Gastroesophageal sphincter (tissue), 4 donors: Measurements from ENCODE around the gene COL2A1. TPM values are rescaled to one million over a fixed set of nuclear protein-coding genes. Genes with fewer than 3 reads are reported as not detected.

Source experiments
- ATAC-seq: fragments of 150-250 bp; one replicate; pipeline ENCODE4 v1.9.1; 2016; ENCODE audit warnings: mild to moderate bottlenecking, moderate library complexity
- H3K27ac ChIP-seq, 4 donors: fragments of 200-600 bp; sonication (generic) in 3 of 4; 1 replicate in 3 of 4; 2 replicates in 1 of 4; pipeline ENCODE4 v1.5.1; 2016 to 2019
- H3K27me3 ChIP-seq: fragments of 200-600 bp; sonication (generic); one replicate; pipeline ENCODE4 v1.5.1; 2019
- H3K36me3 ChIP-seq, 2 donors: fragments of 200-600 bp; sonication (generic); one replicate each; pipeline ENCODE4 v1.5.1; 2019; ENCODE audit warnings: control low read depth in 1 of 2
- H3K4me1 ChIP-seq, 3 donors: fragments of 200-600 bp; sonication (generic); 1 replicate in 2 of 3; 2 replicates in 1 of 3; pipeline ENCODE4 v1.5.1; 2016 to 2019; ENCODE audit warnings: control low read depth in 2 of 3
- H3K4me3 ChIP-seq, 2 donors: fragments of 200-600 bp; sonication (generic); one replicate each; pipeline ENCODE4 v1.5.1; 2019; ENCODE audit warnings: mild to moderate bottlenecking in 1 of 2, moderate library complexity in 1 of 2
- H3K9me3 ChIP-seq, 3 donors: fragments of 200-600 bp; sonication (generic); one replicate each; pipeline ENCODE4 v1.5.1; 2017 to 2019; ENCODE audit warnings: control low read depth in 2 of 3
- EP300 ChIP-seq: sonication (generic); formaldehyde crosslinking; IDR thresholded peaks from one replicate; pipeline ENCODE4 v1.6.1; 2017; ENCODE audit warnings: antibody characterized with exemption, mild to moderate bottlenecking
- POLR2A ChIP-seq, 2 donors: fragments of 450-650 bp; IDR thresholded peaks; one replicate each; pipeline ENCODE4 v1.6.1; 2017; ENCODE audit warnings: antibody characterized with exemption in 2 of 2, mild to moderate bottlenecking in 2 of 2, moderate library complexity in 1 of 2
- POLR2AphosphoS5 ChIP-seq: sonication (generic); formaldehyde crosslinking; IDR thresholded peaks from one replicate; pipeline ENCODE4 v1.6.1; 2017; ENCODE audit warnings: antibody characterized with exemption
- WGBS, 2 donors: methylation state at CpG; one replicate each; pipeline ENCODE4 v1.1.5; 2018; ENCODE audit warnings: low coverage in 1 of 2; 5-methylcytosine and 5-hydroxymethylcytosine counted together
- total RNA-seq, 4 donors: library from RNA; depleted of rRNA; stranded (reverse); fragments of >200 nt; gene quantifications; one replicate each; pipeline ENCODE4 v1.1.0, GENCODE V29; 2016
- TF ChIP-seq, protein P1 (sequence below), 4 experiments: fragments of 200-600 bp in 2 of 4; fragments of 450-650 bp in 2 of 4; sonication (generic) in 1 of 4; IDR thresholded peaks; one replicate each; pipeline ENCODE4 v1.5.1; 2017 to 2019; ENCODE audit warnings: antibody characterized with exemption in 4 of 4, mild to moderate bottlenecking in 2 of 4, moderate library complexity in 2 of 4

The COL2A1 gene
- total RNA-seq, 4 donors from 2014 or later = not detected

DNA sequence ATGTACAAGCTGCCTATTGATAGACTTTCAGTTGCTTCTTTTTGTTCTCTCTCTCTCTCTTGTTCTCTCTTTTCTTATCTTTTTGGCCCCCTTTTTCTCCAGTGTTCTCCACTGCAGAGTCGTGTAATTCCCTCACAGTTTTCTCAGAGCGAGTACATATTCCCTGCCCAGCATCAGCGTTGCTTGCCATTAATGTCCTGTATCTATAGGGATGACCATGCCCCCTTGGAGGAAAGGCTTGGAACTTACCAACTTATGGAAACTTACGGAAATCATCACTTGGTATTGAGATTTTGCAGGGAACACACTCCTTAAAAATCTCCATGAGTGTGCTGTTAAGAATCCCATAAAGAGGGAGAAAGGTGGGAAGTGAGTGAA is 14.3 kb upstream of the COL2A1 start:
- Histone ChIP-seq H3K4me1 (no peaks in the 10 kb centered on the region), H3K27me3 (peaks cover 38% of the 10 kb centered on the region)
- 69 to 93% methylated on average over 3 to 4 of the region's 4 CpGs for WGBS, 2 donors

DNA sequence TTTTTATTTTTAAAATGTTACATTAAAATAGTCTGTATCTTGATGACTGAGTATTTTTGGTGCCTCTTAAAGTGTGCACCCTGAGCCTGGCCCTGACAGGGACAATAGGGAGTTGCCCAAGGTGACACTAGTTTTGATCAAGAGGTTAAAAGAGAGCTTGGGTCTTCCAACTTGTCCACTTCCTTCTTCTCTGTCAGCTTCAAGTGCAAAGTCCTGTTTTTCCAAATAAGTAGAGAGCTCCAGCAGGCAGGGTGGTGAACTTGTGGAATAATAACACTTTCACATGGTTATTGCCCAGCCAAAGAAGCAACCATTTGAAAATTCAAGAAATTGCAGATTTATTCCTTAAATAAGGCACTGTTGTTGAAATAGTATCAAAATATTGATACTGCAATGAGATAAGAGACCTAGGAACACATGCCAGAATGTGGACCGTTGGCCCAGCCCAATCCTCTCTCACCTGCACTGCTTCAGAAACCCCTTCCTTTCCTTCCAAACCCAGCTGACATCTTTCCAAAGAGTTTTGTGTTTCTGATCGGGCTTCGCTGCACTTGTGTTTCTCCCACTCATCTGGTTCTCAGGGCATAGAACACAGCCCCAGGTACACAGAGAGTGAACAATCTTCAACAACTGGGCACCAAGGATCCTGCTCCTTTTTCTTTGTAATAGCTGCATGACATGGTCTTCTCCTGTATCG is 13.8 kb upstream of the COL2A1 start:
- Histone ChIP-seq H3K4me1 (no peaks in the 10 kb centered on the region), H3K4me3 (no peak overlapping the region), H3K36me3 (no peaks in the 10 kb centered on the region), H3K27me3 (peaks cover 38% of the 10 kb centered on the region), H3K9me3 (no peaks in the 10 kb centered on the region), H3K27ac (no peak overlapping the region)
- ATAC-seq = no peak
- WGBS, 2 donors = 77 to 84% methylated on average over 4 of the region's 4 CpGs
- no peak for TF ChIP-seq POLR2A (IDR thresholded peaks at IDR 0.05)
- no peak for TF ChIP-seq EP300
- no peak for TF ChIP-seq POLR2AphosphoS5
- TF ChIP-seq, protein P1, sequence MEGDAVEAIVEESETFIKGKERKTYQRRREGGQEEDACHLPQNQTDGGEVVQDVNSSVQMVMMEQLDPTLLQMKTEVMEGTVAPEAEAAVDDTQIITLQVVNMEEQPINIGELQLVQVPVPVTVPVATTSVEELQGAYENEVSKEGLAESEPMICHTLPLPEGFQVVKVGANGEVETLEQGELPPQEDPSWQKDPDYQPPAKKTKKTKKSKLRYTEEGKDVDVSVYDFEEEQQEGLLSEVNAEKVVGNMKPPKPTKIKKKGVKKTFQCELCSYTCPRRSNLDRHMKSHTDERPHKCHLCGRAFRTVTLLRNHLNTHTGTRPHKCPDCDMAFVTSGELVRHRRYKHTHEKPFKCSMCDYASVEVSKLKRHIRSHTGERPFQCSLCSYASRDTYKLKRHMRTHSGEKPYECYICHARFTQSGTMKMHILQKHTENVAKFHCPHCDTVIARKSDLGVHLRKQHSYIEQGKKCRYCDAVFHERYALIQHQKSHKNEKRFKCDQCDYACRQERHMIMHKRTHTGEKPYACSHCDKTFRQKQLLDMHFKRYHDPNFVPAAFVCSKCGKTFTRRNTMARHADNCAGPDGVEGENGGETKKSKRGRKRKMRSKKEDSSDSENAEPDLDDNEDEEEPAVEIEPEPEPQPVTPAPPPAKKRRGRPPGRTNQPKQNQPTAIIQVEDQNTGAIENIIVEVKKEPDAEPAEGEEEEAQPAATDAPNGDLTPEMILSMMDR (IDR thresholded peaks at IDR 0.05) = no peak

More for the DNA sequence above, 14.3 kb upstream of the COL2A1 start:
- TF ChIP-seq, protein P1 (IDR thresholded peaks at IDR 0.05) = no peak
- TF ChIP-seq POLR2AphosphoS5 (no peak), POLR2A (IDR thresholded peaks at IDR 0.05) (no peak), EP300 (no peak)
- no peaks in the 10 kb centered on the region for H3K9me3 ChIP-seq
- no peak overlapping the region for H3K4me3 ChIP-seq
- H3K27ac ChIP-seq = no peak overlapping the region
- H3K36me3 ChIP-seq = no peaks in the 10 kb centered on the region
- no peak for ATAC-seq

DNA sequence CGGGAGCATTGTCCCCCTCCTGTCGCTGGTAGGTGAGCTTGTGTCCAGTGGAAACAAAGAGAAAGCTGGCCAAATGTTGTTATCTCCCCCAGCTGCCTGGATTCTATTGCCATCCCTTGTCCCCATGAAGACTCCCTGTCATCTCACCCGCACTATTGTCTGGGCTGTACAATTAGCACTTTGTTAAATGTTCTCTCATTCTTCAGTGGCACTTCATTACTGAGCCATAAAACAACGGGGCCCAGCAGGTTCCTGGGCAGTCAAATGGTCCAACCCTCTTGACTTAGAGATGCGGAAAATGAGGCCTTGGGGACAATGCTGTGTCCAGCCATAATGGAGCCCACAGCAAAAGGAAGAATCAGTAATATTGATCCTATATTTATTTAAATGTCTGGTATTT is 13.2 kb upstream of the COL2A1 start:
- H3K36me3 ChIP-seq = no peaks in the 10 kb centered on the region
- no peaks in the 10 kb centered on the region for H3K4me1 ChIP-seq
- no peak for ATAC-seq
- 73 to 93% methylated on average over 2 to 5 of the region's 5 CpGs for WGBS, 2 donors
- H3K27me3 ChIP-seq = peaks cover 32% of the 10 kb centered on the region
- H3K27ac ChIP-seq = no peak overlapping the region
- TF ChIP-seq EP300 (no peak), POLR2A (IDR thresholded peaks at IDR 0.05) (no peak), POLR2AphosphoS5 (no peak)
- TF ChIP-seq, protein P1 (IDR thresholded peaks at IDR 0.05) = no peak
- H3K4me3 ChIP-seq = no peak overlapping the region
- no peaks in the 10 kb centered on the region for H3K9me3 ChIP-seq

DNA sequence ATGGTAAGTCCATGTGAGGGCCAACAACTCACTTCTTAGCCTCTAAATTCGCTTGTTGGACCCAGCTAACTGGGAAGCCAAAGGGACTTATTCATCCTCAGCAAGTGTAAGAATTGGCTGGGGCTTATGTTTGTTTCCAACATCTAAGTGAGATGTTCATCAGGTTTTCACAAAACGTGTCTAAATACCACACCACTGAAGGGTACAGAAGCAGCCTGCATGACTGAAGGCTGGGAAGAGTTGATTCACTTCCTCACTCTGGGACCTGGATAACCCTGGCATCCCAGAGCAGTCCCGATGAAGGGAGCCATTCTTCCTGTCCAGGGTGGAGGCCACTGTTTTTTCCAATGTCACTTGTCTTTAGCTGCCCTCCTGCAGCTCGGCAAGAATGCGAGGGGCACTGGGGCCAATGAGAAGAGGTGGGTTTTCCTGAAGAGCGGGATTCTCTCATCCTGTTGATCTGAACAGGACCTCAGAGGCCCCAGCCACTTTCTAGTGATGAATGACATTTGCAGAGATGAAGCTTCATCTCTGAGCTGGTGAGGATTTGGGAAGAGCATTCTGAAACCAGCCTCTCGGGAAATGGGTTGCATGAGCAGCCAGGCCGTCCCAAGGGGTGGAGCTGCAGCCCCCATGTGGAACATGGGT is 12.2 kb upstream of the COL2A1 start:
- H3K4me1 ChIP-seq = no peaks in the 10 kb centered on the region
- H3K4me3 ChIP-seq = no peak overlapping the region
- H3K9me3 ChIP-seq = no peaks in the 10 kb centered on the region
- H3K27me3 ChIP-seq = peaks cover 26% of the 10 kb centered on the region
- 28% methylated on average over 2 of the region's 8 CpGs; no CpG with 5 or more reads in 1 of the 2 donors for WGBS, 2 donors
- no peak overlapping the region for H3K27ac ChIP-seq
- H3K36me3 ChIP-seq = no peaks in the 10 kb centered on the region
- ATAC-seq = no peak
- TF ChIP-seq EP300 = no peak
- TF ChIP-seq, protein P1 (IDR thresholded peaks at IDR 0.05) = no peak
- no peak for TF ChIP-seq POLR2A (IDR thresholded peaks at IDR 0.05)
- TF ChIP-seq POLR2AphosphoS5 = no peak

DNA sequence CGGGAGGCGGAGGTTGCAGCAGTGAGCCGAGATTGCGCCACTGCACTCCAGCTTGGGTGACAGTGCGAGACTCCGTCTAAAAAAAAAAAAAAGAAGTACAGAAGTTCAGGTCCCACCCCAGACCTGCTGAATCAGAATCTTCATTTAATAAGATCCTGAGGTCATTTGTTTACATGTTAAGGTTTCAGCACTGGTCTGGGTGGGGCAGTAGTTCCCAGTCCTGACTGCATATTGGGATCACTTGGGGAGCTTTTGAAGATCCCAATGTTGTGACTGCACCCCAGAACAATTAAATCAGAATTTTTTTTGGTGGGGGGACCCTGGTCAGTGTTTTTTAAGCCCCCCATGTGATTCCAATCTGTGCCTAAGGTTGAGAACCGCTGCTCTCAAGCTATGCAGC is 11.7 kb upstream of the COL2A1 start:
- Histone ChIP-seq H3K27ac (no peak overlapping the region), H3K4me1 (no peaks in the 10 kb centered on the region), H3K36me3 (no peaks in the 10 kb centered on the region), H3K27me3 (peaks cover 26% of the 10 kb centered on the region), H3K9me3 (no peaks in the 10 kb centered on the region), H3K4me3 (no peak overlapping the region)
- no peak for ATAC-seq
- no peak for TF ChIP-seq POLR2AphosphoS5
- no peak for TF ChIP-seq EP300
- TF ChIP-seq, protein P1 (IDR thresholded peaks at IDR 0.05) = no peak
- no peak for TF ChIP-seq POLR2A (IDR thresholded peaks at IDR 0.05)
- 71 to 92% methylated on average over 3 to 6 of the region's 7 CpGs for WGBS, 2 donors
